Measurements from ENCODE around the gene SPINK1.
"Not testable (repeated sequence)": the region's sequence is repeated elsewhere in the genome, so short reads cannot be mapped to it uniquely, and the experiment has no call there.

The SPINK1 gene, protein sequence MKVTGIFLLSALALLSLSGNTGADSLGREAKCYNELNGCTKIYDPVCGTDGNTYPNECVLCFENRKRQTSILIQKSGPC

GRCh38 chr5:147831465-147831864 lies at the start of gene SPINK1:
TSS of gene SPINK1 (minus strand) at chr5:147831671. CDS start at chr5:147831577, 94 bp downstream.
- DNase-seq (ENCODE audit: low spot score), result no peak

DNA sequence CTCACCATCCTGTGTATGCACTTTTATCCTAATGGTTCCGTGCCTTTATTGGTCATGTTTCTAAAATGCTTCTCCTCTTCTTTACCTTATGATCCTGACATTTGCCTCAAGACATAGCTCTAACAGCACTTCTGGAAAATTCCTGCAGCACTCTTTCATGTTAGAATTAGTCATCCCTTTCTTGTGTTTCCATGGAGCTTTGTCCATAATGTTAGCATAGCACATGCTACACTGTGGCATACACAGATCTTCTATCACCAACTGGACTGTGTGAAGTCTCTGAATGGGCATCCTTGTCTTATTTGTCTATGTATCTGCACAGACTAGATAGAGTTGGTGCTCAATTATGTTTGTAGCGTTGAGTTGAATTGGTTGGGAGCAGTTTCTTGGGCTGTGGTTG lies 49.0 kb upstream of the SPINK1 start:
- DNase-seq (ENCODE audit: low spot score), result no peak

DNA sequence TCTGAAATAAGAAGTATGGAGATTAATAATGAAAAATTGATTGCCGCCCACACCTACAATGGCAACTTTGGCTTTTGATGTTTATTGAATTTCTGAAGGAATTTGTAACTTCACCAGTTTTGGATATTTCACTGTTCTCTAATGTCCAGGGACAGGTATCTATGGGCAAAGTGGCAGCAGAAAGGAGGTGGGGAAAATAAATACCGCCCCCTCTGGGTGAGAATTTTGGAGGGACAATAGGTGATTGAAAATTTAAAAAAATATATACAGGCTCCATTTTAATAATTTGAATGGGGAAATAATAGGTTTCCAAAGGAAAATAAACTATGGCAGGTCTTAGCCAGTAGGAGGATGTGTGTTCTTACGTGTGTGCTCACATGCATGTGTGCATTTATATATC lies 48.3 kb upstream of the SPINK1 start:
- DNase-seq (ENCODE audit: low spot score), result no peak

DNA sequence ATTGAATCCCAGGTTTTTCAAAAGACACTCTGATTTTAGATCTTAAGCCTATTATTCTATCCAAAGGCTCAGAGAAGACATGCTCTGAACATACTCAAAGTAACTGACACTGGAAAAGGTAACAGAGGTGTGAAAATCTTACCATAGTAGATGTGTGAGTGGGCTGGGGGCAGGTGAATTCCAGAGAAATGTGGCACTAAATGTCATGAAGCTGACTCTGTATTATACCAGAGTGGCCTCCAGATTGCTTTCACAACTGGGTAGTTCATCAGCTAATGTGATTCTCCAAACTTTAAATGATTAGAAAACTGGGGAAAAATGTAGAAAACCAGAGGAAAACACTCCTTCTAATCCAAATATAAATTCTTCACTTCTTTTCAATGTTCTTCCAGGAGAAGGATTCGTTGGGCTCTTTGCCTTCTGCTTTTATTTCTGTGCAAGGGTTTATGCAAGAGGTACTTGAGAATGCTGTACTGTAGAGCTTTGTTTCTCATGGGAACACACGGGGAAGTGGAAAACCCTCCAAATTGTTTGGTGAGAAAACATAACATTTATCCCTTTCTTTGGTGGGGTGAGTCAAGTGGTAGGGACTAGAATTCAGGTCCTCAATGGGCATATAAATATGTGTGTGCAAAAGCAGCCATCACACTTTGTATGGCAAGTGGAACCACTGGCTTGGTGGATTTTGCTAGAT lies 46.7 kb upstream of the SPINK1 start, which contains the start of gene SCGB3A2:
TSS of gene SCGB3A2 (plus strand) at position 646 of the 694 bp plus-strand sequence. CDS start 93 bp downstream, outside the sequence.
- DNase-seq (ENCODE audit: low spot score), result no peak

GRCh38 chr5:147876626-147877025 lies 45.2 kb upstream of the SPINK1 start:
- DNase-seq (ENCODE audit: low spot score), result no peak

DNA sequence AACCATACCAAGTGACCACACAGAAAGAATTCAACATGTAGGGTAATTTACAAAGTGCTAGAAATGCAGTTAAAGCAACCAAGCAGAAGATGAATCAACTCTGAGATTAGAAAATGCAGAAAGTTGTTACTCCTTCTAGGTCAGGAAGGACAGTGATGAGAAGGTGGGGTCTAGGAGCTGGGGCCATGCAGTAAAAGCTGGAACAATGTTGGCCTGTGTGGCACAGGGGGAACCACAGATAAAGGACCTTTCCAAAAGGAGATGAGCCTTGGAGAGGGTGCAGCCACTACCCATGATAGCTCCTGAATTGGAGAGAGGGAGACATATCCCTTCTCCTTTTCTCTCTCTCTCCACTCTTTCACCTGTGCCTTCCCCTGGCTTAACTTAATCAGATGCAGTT lies 44.7 kb upstream of the SPINK1 start:
- DNase-seq (ENCODE audit: low spot score), result no peak

DNA sequence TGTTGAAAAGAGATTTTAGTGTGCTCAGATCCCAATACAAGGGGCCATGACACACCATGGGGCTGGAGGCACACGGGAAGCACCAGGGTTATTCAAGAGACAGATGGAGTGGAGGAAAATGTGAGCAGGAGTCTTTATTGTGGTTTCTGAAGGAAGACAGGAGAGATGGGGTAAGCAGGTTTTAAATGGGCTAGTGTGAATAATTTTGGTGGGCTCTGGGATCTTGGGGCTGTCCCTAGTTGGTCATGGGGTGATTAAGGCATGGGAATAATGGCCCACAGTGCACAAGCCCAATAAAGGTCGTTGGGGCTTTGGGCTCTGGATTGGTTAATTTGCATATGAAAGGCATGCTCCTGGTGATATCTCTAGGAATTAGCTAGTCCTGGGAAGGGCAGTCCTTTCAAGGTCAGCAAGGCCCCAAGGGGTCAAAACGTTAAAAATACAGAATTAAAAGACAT lies 43.5 kb upstream of the SPINK1 start:
- no peak for DNase-seq (ENCODE audit: low spot score)

DNA sequence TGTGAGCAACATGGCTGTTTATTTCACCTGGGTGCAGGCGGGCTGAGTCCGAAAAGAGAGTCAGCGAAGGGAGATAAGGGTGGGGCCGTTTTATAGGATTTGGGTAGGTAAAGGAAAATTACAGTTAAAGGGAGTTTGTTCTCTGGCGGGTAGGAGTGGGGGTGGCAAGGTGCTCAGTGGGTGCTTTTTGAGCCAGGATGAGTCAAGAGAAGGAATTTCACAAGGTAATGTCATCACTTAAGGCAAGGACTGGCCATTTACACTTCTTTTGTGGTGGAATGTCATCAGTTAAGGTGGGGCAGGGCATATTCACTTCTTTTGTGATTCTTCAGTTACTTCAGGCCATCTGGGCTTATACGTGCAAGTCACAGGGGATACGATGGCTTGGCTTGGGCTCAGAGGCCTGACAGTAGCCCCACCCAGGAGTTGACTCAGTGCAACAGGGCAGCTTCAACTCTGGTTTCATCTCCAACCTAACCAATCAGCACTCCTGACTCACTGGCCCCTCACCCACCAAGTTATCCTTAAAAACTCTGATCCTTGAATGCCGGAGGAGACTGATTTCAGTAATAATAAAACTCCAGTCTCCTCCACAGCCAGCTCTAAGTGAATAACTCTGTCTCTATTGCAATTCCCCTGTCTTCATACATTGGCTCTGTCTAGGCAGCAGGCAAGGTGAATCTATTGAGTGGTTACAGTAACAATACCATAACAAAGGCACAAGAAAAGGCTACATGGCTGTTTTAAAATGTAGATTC lies 42.8 kb upstream of the SPINK1 start:
- DNase-seq (ENCODE audit: low spot score), result not testable (repeated sequence)

DNA sequence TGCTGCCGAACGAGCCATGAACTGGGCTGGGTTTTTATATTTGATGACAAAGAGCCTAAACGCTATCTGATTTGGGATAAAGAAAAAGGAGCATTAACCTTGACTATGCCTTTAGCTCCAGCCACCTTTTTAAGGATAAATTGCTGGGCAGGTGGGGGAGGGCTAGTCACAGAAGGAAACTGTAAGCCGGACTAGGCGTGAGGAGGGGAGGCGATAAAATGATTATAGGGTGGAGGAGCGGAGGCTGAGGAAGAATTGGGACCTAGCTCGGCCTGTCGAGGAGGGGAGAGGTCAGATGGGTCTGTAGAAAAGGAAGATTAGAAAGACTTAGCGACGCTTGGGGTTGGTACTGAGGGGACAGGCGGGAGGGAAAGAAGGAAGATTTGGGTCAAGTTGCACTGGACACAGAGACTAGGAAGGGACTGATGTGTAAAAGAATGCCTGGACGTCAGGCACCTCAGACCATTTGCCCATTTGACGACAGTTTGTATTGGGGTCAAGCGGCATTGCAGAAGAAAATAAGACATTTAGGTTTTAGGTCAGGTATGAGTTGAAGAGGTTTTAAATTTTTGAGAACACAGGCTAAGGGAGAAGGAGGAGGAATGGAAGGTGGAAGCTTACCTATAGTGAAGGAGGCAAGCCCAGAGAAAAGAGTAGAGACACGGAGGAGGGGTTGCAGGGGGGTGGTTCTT lies 41.4 kb upstream of the SPINK1 start:
- not testable (repeated sequence) for DNase-seq (ENCODE audit: low spot score)

GRCh38 chr5:147871980-147872549 lies 40.6 kb upstream of the SPINK1 start:
- DNase-seq (ENCODE audit: low spot score), result not testable (repeated sequence)

GRCh38 chr5:147869892-147870291 lies 38.4 kb upstream of the SPINK1 start:
- not testable (repeated sequence) for DNase-seq (ENCODE audit: low spot score)

DNA sequence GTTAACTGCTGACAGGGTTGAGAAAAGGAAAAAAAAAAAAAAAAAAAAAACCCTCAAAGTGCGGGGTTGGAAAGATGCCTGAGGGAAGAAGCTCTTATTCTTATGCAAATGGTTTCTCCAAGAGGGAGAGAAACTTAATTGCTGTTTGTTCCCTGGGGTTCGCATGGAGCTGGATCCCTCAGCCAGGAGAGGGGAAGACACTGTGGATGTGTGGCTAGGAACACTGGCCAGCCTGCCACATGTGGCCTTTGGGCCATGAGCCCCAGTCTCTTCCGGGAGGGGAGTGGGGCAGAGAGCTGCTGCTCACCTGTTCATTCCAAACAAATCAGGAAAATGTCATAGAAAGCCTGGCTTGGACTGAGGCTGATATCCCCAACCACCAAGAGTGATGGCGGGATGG lies 37.6 kb upstream of the SPINK1 start:
- no peak for DNase-seq (ENCODE audit: low spot score)

- DNase-seq (ENCODE audit: low spot score), result no peak
Observed at GRCh38 chr5:147863454-147864158, 32.1 kb upstream of the SPINK1 start.

- DNase-seq (ENCODE audit: low spot score), result no peak
Observed at GRCh38 chr5:147860641-147861025, 29.2 kb upstream of the SPINK1 start.

GRCh38 chr5:147859962-147860640 lies 28.6 kb upstream of the SPINK1 start:
- no peak for DNase-seq (ENCODE audit: low spot score)

- no peak for DNase-seq (ENCODE audit: low spot score)
Observed at GRCh38 chr5:147858565-147858964, 27.1 kb upstream of the SPINK1 start.

GRCh38 chr5:147857302-147858129 lies 26.0 kb upstream of the SPINK1 start:
- peak; percentile 62 for DNase-seq (ENCODE audit: low spot score)

GRCh38 chr5:147856801-147857200 lies 25.3 kb upstream of the SPINK1 start:
- no peak for DNase-seq (ENCODE audit: low spot score)

- DNase-seq (ENCODE audit: low spot score), result no peak
Observed at GRCh38 chr5:147855774-147856069, 24.3 kb upstream of the SPINK1 start.
